T-helper 17 cell (primary cell): Measurements from ENCODE around the gene HOXA2. TPM values are rescaled to one million over a fixed set of nuclear protein-coding genes. Genes with fewer than 3 reads are reported as not detected.

ENCODE experiments used
- ATAC-seq: fragments of 150-1000 bp; cut with Tn5 transposase; 2 replicates; pipeline ENCODE4 v1.10.0; 2021; ENCODE audit warnings: mild to moderate bottlenecking, moderate library complexity
- DNase-seq, 3 donors: peaks; one replicate each; pipeline versions ENCODE4 v3.0.0 to v3.0.0-alpha.2; 2020 to 2021
- H3K9me3 ChIP-seq: one replicate; pipeline ENCODE4 v1.7.0; 2013; ENCODE audit warnings: low read length, mild to moderate bottlenecking; ENCODE audit not compliant: control insufficient read depth, poor library complexity, severe bottlenecking
- H3K27ac Mint-ChIP-seq: one replicate; pipeline ENCODE4 v1.8.0; 2022; ENCODE audit warnings: mild to moderate bottlenecking, moderate library complexity, mixed read lengths
- H3K27me3 Mint-ChIP-seq: one replicate; pipeline ENCODE4 v1.8.0; 2022; ENCODE audit warnings: mixed read lengths
- H3K36me3 Mint-ChIP-seq: one replicate; pipeline ENCODE4 v1.8.0; 2022; ENCODE audit warnings: low read depth, mixed read lengths
- H3K4me1 Mint-ChIP-seq: one replicate; pipeline ENCODE4 v1.8.0; 2022; ENCODE audit warnings: mild to moderate bottlenecking, mixed read lengths
- H3K4me3 Mint-ChIP-seq: one replicate; pipeline ENCODE4 v1.8.0; 2022; ENCODE audit warnings: mild to moderate bottlenecking, moderate library complexity, mixed read lengths
- total RNA-seq, 4 donors: library from RNA in 2 of 4; stranded (reverse) in 2 of 4; gene quantifications; one replicate each; pipeline ENCODE4 v1.2.3 and lab custom pipeline; 2022 to 2026

HOXA2 gene
- total RNA-seq (not detected), total RNA-seq (lab: John Stamatoyannopoulos, UW) (0 reads per million in 2 donors)

- ATAC-seq (no peak), DNase-seq (no peak)
- Mint-ChIP-seq H3K27ac (no peak within 1 kb of the TSS), H3K4me3 (peak within 1 kb of the TSS; percentile 76), H3K27me3 (peaks cover 69% of the 10 kb centered on the region), H3K4me1 (peaks cover 20% of the 10 kb centered on the region), H3K36me3 (peaks cover 9% of the 10 kb centered on the region)
- H3K9me3 ChIP-seq, result no peaks in the 10 kb centered on the region
Observed at GRCh38 chr7:27102581-27103442, at the start of gene HOXA2. Gene HOXA2 (minus strand): TSS chr7:27102683. CDS start chr7:27102500, 183 bp downstream.

GRCh38 chr7:27151341-27151930, 49.0 kb upstream of the HOXA2 start:
- Mint-ChIP-seq H3K36me3 (peaks cover 13% of the 10 kb centered on the region), H3K27ac (peak overlapping the region; percentile 85), H3K4me1 (peaks cover 43% of the 10 kb centered on the region), H3K27me3 (peaks cover 93% of the 10 kb centered on the region), H3K4me3 (peak overlapping the region; percentile 85)
- H3K9me3 ChIP-seq, result no peaks in the 10 kb centered on the region
- ATAC-seq, result no peak
- no peak for DNase-seq

GRCh38 chr7:27150568-27151340, 48.3 kb upstream of the HOXA2 start:
- DNase-seq, result peak; percentile 48 to 61 (median 56)
- peaks cover 43% of the 10 kb centered on the region for H3K4me1 Mint-ChIP-seq
- no peaks in the 10 kb centered on the region for H3K9me3 ChIP-seq
- peak overlapping the region; percentile 85 for H3K27ac Mint-ChIP-seq
- peak; percentile 88 for ATAC-seq
- peaks cover 14% of the 10 kb centered on the region for H3K36me3 Mint-ChIP-seq
- H3K4me3 Mint-ChIP-seq, result peak overlapping the region; percentile 85
- peaks cover 94% of the 10 kb centered on the region for H3K27me3 Mint-ChIP-seq

- Mint-ChIP-seq H3K36me3 (peaks cover 14% of the 10 kb centered on the region), H3K4me1 (peaks cover 40% of the 10 kb centered on the region), H3K4me3 (no peak overlapping the region), H3K27ac (no peak overlapping the region), H3K27me3 (peaks cover 94% of the 10 kb centered on the region)
- no peak for ATAC-seq
- DNase-seq, result no peak
- no peaks in the 10 kb centered on the region for H3K9me3 ChIP-seq
Observed at GRCh38 chr7:27149842-27150567, 47.5 kb upstream of the HOXA2 start.

GRCh38 chr7:27148756-27149641, 46.5 kb upstream of the HOXA2 start:
- H3K36me3 Mint-ChIP-seq, result peaks cover 11% of the 10 kb centered on the region

GRCh38 chr7:27148031-27148755, 45.7 kb upstream of the HOXA2 start:
- no peak for ATAC-seq
- Mint-ChIP-seq H3K27ac (peak overlapping the region; percentile 59), H3K4me3 (peak overlapping the region; percentile 39), H3K4me1 (peaks cover 29% of the 10 kb centered on the region), H3K27me3 (peaks cover 80% of the 10 kb centered on the region), H3K36me3 (peaks cover 8% of the 10 kb centered on the region)
- no peaks in the 10 kb centered on the region for H3K9me3 ChIP-seq
- DNase-seq, result no peak

More at GRCh38 chr7:27148756-27149641, 46.5 kb upstream of the HOXA2 start:
- Mint-ChIP-seq H3K27me3 (peaks cover 86% of the 10 kb centered on the region), H3K4me1 (peaks cover 32% of the 10 kb centered on the region), H3K4me3 (no peak overlapping the region), H3K27ac (no peak overlapping the region)
- DNase-seq (no peak), ATAC-seq (no peak)
- H3K9me3 ChIP-seq, result no peaks in the 10 kb centered on the region

- Mint-ChIP-seq H3K4me1 (peaks cover 31% of the 10 kb centered on the region), H3K36me3 (peaks cover 8% of the 10 kb centered on the region), H3K4me3 (peak within 1 kb of the TSS; percentile 39), H3K27ac (peak within 1 kb of the TSS; percentile 59), H3K27me3 (peaks cover 83% of the 10 kb centered on the region)
- DNase-seq (no peak), ATAC-seq (no peak)
- no peaks in the 10 kb centered on the region for H3K9me3 ChIP-seq
Observed at GRCh38 chr7:27147199-27148030, 44.9 kb upstream of the HOXA2 start, which contains the start of gene HOXA6. Gene HOXA6 (minus strand): TSS chr7:27147774. CDS start chr7:27147749, 25 bp downstream.

GRCh38 chr7:27146491-27147198, 44.2 kb upstream of the HOXA2 start:
- Mint-ChIP-seq H3K36me3 (peaks cover 6% of the 10 kb centered on the region), H3K4me3 (no peak overlapping the region), H3K4me1 (peaks cover 24% of the 10 kb centered on the region), H3K27ac (no peak overlapping the region), H3K27me3 (peaks cover 83% of the 10 kb centered on the region)
- H3K9me3 ChIP-seq, result no peaks in the 10 kb centered on the region
- DNase-seq, result no peak
- ATAC-seq, result no peak

- Mint-ChIP-seq H3K4me1 (peaks cover 17% of the 10 kb centered on the region), H3K27ac (no peak overlapping the region), H3K36me3 (peaks cover 5% of the 10 kb centered on the region), H3K4me3 (no peak overlapping the region), H3K27me3 (peaks cover 82% of the 10 kb centered on the region)
- no peaks in the 10 kb centered on the region for H3K9me3 ChIP-seq
- DNase-seq (no peak), ATAC-seq (no peak)
Observed at GRCh38 chr7:27145914-27146412, 43.5 kb upstream of the HOXA2 start.

- H3K9me3 ChIP-seq, result no peaks in the 10 kb centered on the region
- DNase-seq, result no peak
Observed at GRCh38 chr7:27145165-27145913, 42.9 kb upstream of the HOXA2 start.

More at GRCh38 chr7:27145165-27145913, 42.9 kb upstream of the HOXA2 start:
- Mint-ChIP-seq H3K27me3 (peaks cover 76% of the 10 kb centered on the region), H3K4me3 (no peak overlapping the region), H3K27ac (no peak overlapping the region), H3K36me3 (peaks cover 2% of the 10 kb centered on the region), H3K4me1 (peaks cover 12% of the 10 kb centered on the region)
- no peak for ATAC-seq
